Activated naive CD8-positive, alpha-beta T cell (primary cell): ENCODE measurements around the gene CENPK.
"Not testable (repeated sequence)": the region's sequence is repeated elsewhere in the genome, so short reads cannot be mapped to it uniquely, and the experiment has no call there.

Source experiments
- H3K27ac Mint-ChIP-seq: one replicate; pipeline ENCODE4 v1.8.0; 2021; ENCODE audit warnings: mixed read lengths
- H3K27me3 Mint-ChIP-seq: one replicate; pipeline ENCODE4 v1.8.0; 2021; ENCODE audit warnings: mixed read lengths
- H3K36me3 Mint-ChIP-seq: one replicate; pipeline ENCODE4 v1.8.0; 2021; ENCODE audit warnings: mixed read lengths
- H3K4me1 Mint-ChIP-seq: one replicate; pipeline ENCODE4 v1.8.0; 2021; ENCODE audit warnings: low read depth, mixed read lengths
- H3K4me3 Mint-ChIP-seq: one replicate; pipeline ENCODE4 v1.8.0; 2021; ENCODE audit warnings: mild to moderate bottlenecking, mixed read lengths
- H3K9me3 Mint-ChIP-seq: one replicate; pipeline ENCODE4 v1.8.0; 2021; ENCODE audit warnings: low read depth, mixed read lengths

Gene CENPK

DNA sequence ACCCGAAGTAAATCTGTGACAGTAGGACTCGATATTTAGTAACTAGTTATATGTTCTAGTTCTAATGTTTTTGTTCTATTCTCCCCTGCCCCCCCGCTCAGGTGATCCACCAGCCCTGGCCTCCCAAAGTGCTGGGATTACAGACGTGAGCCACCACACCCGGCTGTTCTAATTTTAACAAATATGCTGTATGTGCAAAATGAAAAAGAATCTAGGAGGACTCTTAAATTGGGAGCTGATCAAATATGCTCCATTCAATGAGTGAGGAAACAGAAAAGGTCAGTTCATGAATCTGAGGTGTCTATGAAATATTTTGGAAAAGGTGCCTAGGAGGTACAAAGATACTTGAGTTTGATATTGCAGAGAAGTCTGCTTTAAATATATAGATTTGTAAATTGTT is 16.8 kb downstream of the CENPK start:
- Mint-ChIP-seq H3K4me1 (peaks cover 4% of the 10 kb centered on the region), H3K36me3 (peaks cover 21% of the 10 kb centered on the region), H3K27ac (no peak overlapping the region), H3K9me3 (no peaks in the 10 kb centered on the region), H3K4me3 (no peak overlapping the region), H3K27me3 (no peaks in the 10 kb centered on the region)

DNA sequence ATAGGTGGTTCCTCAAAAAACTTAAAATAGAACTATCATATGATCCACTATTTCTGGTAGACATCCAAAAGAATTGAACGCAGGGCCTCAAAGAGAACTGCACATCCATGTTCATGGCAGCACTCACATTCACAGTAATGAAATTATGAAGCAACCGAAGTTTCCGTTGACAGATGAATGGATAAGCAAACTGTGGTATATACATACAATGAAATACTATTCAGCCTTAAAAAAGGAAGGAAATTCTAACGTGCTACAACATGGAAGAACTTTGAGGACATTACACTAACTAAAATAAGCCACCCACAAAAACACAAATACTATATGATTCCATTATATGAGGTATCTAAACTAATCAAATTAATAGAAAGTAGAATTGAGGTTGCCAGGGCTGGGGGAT is 18.5 kb downstream of the CENPK start:
- Mint-ChIP-seq H3K4me1 (peaks cover 4% of the 10 kb centered on the region), H3K4me3 (no peak overlapping the region), H3K27me3 (no peaks in the 10 kb centered on the region), H3K9me3 (no peaks in the 10 kb centered on the region), H3K36me3 (peaks cover 17% of the 10 kb centered on the region), H3K27ac (no peak overlapping the region)

DNA sequence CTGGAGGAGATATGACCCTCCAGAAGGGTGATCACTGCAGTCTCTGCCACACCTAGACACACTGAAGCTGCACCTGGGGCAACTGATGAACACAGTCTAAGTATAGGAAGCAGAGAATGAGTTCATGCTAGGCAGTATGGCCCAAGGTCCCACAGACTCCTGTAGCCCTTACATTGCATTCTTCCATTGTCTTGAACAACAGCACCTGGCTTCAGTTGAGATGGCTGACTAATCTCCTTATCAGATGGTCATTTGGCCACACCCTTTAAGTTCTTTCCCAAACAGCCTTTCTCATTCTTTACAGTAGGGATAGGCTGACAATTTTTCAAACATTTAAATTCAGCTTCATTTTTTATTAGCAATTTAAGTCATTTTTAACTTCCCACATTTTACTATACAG is 23.1 kb downstream of the CENPK start:
- Mint-ChIP-seq H3K4me3 (no peak overlapping the region), H3K36me3 (peaks cover 20% of the 10 kb centered on the region), H3K27ac (no peak overlapping the region), H3K4me1 (peaks cover 4% of the 10 kb centered on the region), H3K27me3 (no peaks in the 10 kb centered on the region), H3K9me3 (no peaks in the 10 kb centered on the region)

DNA sequence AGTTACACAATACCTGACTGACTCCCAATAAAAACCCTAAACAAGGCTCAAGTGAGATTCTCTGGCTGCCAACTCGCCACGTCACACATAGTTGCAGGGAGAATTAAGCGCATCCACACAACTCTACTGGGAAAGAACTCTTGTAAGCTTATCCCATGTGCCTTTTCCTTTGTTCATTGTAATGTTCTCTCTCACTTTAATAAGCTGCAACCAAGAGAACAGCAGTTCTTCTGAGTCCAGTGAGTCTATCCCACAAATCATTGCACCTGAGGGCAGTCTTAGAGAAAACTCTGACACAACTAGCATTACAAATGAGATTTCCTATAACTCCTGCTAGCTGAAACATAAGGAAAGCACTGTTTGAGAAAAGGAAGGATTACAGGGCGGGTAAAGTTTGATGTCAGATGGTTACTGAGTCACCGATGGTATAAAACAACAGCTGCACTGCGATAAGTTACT is 27.4 kb downstream of the CENPK start:
- no peaks in the 10 kb centered on the region for H3K4me1 Mint-ChIP-seq
- H3K9me3 Mint-ChIP-seq = no peaks in the 10 kb centered on the region
- peaks cover 8% of the 10 kb centered on the region for H3K36me3 Mint-ChIP-seq
- H3K27ac Mint-ChIP-seq = no peak overlapping the region
- no peaks in the 10 kb centered on the region for H3K27me3 Mint-ChIP-seq
- no peak overlapping the region for H3K4me3 Mint-ChIP-seq

DNA sequence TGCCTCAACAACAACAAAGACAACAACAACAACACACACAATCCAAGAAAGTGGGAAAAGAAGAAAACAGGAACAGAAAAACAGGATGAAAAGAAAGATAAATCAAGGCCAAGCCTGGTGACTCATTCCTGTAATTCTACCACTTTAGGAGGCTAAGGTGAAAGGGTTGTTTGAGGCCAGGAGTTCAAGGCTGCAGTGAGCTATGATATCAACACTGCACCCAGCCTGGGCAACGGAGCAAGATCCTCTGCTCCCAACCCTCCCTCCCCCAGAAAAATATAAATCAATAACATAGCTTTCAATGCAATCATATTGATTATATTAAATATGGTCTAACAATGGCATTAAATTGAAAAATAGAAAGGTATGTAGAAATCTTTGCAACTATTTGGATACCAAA is 32.1 kb downstream of the CENPK start:
- H3K27me3 Mint-ChIP-seq = no peaks in the 10 kb centered on the region
- H3K4me3 Mint-ChIP-seq = no peak overlapping the region
- H3K36me3 Mint-ChIP-seq = peaks cover 5% of the 10 kb centered on the region
- H3K27ac Mint-ChIP-seq = no peak overlapping the region
- no peaks in the 10 kb centered on the region for H3K4me1 Mint-ChIP-seq
- H3K9me3 Mint-ChIP-seq = no peaks in the 10 kb centered on the region

DNA sequence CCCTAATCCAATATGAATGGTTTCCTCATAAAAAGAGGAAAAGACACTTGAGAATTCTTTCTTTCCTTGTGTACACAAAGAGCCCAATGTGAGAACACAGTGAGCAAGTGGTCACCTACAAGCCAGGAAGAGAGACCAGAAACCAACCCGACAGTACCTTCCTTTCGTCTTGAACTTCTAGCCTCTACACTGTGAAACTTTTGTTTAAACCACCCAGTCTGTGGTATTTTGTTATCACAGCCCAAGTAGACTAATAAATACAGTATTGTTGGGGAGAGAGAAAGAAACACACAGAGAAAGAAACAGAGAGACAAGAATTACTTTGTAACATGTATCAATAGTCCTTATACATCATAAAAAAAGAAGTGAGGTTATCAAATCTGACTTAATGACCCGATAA is 37.2 kb downstream of the CENPK start:
- Mint-ChIP-seq H3K27me3 (no peaks in the 10 kb centered on the region), H3K36me3 (peaks cover 13% of the 10 kb centered on the region), H3K4me3 (no peak overlapping the region), H3K9me3 (no peaks in the 10 kb centered on the region), H3K4me1 (no peaks in the 10 kb centered on the region), H3K27ac (no peak overlapping the region)

DNA sequence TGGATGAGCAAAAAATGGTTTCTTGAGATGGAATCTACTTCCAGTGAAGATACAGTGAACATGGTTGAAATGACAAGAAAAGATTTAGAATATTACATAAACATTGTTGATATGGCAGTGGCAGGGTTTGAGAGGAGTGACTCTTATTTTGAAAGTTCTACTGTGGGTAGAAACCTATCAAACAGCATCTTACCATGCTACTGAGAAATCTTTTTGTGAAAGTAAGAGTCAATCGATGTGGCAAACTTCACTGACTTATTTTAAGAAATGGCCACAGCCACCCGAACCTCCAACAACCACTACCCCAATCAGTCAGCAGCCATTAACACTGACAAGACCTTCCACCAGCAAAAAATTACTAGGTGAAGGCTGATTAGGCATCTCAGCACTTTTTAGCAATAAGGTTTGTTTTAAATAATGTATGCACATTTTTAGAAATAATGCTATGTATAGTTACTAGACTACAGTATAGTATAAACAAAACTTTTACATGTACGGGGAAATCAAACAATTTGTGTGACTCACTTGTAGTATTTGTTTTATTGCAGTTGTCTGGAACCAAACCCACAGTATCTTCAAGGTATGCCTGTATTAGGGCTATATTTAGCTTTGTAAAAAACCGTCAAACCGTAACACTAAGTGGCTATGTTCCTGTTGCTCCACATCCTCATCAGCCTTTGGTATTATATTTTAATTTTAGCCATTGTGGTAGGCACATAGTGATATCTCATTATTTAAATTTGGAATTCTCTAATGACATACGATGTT is 50.6 kb downstream of the CENPK start:
- Mint-ChIP-seq H3K4me1 (no peaks in the 10 kb centered on the region), H3K9me3 (no peaks in the 10 kb centered on the region), H3K27me3 (no peaks in the 10 kb centered on the region), H3K27ac (no peak overlapping the region), H3K36me3 (peaks cover 8% of the 10 kb centered on the region), H3K4me3 (no peak overlapping the region)

DNA sequence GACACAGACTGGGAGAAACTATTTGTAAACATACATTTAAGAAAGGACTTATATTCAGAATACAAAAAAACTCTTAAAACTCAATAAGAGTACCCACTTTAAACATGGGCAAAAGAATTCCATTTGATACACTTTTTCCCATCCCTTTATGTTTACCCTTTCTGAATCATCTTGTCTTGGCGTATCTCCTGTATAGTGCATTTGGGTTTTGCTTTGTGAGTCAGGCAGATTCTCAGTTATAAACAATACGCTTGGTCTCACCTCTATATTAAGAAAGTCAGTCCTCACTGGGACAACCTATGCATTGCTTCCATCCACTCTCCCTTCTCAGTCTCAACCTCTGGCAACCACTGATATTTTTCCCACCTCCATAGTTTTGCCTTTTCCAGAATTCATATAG is 54.0 kb downstream of the CENPK start:
- Mint-ChIP-seq H3K4me1 (no peaks in the 10 kb centered on the region), H3K36me3 (peaks cover 9% of the 10 kb centered on the region), H3K4me3 (no peak overlapping the region), H3K27me3 (no peaks in the 10 kb centered on the region), H3K9me3 (no peaks in the 10 kb centered on the region), H3K27ac (no peak overlapping the region)

DNA sequence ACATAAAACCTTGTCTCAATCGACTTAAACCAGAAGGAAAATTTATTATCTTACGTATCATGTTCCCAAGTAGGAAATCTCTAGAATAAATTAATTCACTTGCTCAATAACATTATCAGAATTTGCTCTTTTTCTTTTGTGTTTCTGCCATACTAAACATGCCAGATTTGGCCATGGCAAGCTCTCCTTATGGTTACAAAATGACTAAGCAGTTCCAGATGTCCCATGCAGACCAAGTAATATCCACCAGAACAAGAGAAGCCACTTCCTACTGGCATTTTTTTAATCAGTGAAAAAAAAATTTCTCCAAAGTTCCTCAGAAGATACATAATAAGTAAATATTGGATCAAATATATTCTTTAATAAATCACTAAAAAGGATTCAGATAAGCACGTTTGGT is 56.0 kb downstream of the CENPK start:
- Mint-ChIP-seq H3K9me3 (no peaks in the 10 kb centered on the region), H3K4me3 (no peak overlapping the region), H3K27me3 (no peaks in the 10 kb centered on the region), H3K4me1 (no peaks in the 10 kb centered on the region), H3K27ac (no peak overlapping the region), H3K36me3 (peaks cover 6% of the 10 kb centered on the region)

DNA sequence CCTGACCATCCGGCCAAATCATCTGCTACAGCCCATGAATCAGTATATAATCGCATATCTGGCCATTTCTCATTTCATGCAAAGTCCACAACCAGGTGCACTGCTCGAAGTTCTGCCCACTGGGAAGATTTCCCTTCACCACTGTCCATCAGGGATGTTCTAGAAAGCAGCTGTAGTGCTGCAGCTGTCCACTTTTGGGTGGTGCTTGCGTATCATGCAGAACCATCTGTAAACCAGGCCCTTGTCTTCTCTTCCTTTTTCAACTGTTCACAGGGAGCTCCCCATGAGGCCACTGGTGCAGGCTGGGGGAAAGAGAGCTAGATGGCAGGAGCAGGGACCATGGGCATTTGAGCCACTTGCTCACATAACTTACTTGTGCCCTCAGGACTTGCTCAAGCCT is 73.8 kb downstream of the CENPK start:
- H3K4me3 Mint-ChIP-seq = no peak overlapping the region
- peaks cover 5% of the 10 kb centered on the region for H3K36me3 Mint-ChIP-seq
- no peak overlapping the region for H3K27ac Mint-ChIP-seq
- no peaks in the 10 kb centered on the region for H3K4me1 Mint-ChIP-seq
- no peaks in the 10 kb centered on the region for H3K27me3 Mint-ChIP-seq
- H3K9me3 Mint-ChIP-seq = no peaks in the 10 kb centered on the region

DNA sequence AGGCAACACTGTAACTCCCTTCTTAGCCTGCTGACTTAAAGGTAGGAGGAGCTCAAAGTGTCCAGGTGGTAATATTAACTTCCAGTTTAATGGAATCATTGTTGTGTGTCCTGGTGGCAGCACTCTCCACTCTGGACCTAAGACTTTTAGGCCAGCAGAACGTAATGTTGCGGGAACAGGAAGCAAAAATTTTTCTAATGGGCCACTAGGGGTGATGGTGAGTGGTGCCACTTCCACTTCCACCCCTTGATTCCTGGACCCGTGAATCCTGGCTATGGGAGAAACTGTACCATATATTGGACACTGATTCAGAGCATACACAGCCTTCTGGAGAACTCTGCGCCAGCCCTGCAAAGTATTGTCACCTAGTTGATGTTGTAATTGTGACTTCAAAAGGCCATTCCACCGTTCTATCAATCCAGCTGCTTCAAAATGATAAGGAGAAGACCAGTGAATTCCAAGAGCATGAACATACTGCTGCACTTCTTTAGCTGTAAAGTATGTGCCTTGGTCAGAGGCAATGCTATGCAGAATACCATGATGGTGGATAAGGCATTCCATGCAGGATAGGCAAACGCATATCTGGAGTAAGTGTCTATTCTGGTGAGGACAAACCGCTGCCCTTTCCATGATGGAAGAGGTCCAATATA is 74.8 kb downstream of the CENPK start:
- not testable (repeated sequence) for H3K27me3 Mint-ChIP-seq, H3K9me3 Mint-ChIP-seq, H3K4me3 Mint-ChIP-seq, H3K36me3 Mint-ChIP-seq, H3K27ac Mint-ChIP-seq, H3K4me1 Mint-ChIP-seq

DNA sequence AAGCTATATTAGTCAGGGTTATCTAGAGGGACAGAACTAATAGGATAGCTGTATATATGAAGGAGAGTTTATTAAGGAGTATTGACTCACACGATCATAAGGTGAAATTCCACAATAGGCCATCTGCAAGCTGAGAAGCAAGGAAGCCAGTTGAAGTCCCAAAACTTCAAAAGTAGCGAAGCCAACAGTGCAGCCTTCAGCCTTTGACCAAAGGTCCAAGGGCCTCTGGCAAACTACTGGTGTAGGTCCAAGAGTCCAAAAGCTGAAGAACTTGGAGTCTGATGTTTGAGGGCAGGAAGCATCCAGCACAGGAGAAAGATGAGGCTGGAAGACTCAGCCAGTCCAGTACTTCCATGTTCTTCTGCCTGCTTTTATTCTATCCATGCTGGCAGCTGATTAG is 76.2 kb downstream of the CENPK start:
- H3K4me1 Mint-ChIP-seq = peaks cover 10% of the 10 kb centered on the region
- not testable (repeated sequence) for H3K36me3 Mint-ChIP-seq, H3K4me3 Mint-ChIP-seq, H3K27me3 Mint-ChIP-seq, H3K9me3 Mint-ChIP-seq, H3K27ac Mint-ChIP-seq

DNA sequence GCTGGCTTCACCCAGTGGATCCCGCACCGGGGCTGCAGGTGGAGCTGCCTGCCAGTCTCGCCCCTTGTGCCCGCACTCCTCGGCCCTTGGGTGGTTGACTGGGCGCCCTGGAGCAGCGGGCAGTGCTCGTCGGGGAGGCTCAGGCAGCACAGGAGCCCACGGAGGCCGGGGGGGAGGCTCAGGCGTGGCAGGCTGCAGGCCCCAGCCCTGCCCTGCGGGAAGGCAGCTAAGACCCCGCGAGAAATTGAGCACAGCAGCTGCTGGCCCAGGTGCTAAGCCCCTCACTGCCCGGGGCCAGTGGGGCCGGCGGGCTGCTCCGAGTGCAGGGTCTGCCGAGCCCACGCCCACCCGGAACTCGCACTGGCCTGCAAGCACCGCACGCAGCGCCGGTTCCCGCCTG is 77.6 kb downstream of the CENPK start:
- peaks cover 10% of the 10 kb centered on the region for H3K4me1 Mint-ChIP-seq
- no peaks in the 10 kb centered on the region for H3K9me3 Mint-ChIP-seq
- no peak overlapping the region for H3K4me3 Mint-ChIP-seq
- H3K27ac Mint-ChIP-seq = no peak overlapping the region
- H3K36me3 Mint-ChIP-seq = peaks cover 5% of the 10 kb centered on the region
- H3K27me3 Mint-ChIP-seq = no peaks in the 10 kb centered on the region

DNA sequence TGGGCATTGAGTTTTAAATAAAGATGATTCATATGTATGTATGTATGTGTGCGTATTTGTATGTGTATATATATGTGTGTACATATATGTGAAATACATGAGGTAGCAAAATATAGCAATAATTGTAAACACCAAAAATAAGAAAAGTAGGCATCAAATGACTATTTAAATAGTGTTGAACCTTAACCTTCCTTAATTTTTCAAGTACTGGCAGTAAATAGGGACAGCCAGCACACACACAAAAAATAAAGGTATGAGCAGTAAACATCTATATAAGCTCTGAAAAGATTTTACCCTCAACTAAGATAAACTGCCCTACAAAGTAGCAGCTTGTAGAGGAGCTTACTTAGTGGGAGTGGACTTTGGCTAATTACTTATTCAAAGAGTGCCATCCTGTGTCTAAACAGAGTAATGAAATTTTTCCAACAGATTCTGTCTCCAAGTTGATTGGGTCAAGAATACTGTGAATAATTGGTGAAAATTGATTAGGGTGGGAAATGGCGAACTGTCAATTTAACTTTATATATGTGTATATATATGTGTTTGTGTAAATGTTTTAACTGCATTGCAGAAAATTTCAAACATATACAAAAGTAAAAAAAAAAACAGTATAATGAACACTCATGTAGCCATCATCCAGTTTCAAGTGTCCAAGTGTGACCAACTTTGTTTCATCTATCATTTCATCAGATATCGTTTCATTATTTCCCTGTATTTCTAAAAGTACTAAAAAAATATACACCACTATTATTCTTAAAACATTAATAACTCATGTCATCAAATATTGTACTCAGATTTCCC is 79.2 kb downstream of the CENPK start:
- Mint-ChIP-seq H3K9me3 (no peaks in the 10 kb centered on the region), H3K27me3 (no peaks in the 10 kb centered on the region), H3K27ac (peak overlapping the region; percentile 91), H3K4me3 (no peak overlapping the region), H3K36me3 (no peaks in the 10 kb centered on the region), H3K4me1 (peaks cover 10% of the 10 kb centered on the region)

DNA sequence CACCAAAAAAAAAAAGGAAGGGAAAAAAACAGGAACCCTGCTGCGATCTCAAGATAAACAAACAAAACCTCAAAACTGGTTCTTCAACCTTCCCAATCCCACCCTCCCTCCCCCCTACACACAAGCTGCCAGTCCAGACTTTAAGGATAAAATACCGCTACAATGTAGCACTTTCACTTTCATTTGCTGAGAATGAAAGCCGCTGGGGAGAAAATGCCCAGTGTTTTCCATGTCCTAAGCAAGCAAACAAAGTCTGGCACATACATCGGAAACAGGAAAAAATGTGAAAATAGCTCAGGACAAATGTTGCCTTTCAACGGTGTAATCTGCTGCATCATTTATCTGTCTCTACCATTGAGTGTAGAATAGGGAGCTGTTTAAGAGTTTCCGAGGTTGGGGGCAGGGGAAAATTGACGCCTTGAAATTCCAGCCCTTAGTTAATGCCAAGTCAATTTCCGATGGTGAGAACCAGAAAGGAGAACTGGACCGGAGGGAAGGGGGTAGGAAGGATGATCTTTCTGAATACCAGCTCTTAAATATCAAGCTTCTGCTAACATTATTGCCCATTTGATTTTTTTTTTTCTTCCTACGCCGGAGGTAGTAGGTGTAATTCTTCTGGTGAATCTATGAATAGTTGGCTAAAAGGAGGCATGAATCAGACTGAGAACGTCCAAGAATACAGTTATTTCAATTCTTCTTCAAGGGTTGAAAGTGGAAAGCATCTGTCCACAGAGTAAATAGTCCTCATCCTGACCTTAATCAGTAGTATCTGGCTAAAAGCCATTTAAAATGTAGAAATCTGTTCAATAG is 80.0 kb downstream of the CENPK start:
- no peak overlapping the region for H3K4me3 Mint-ChIP-seq
- H3K27ac Mint-ChIP-seq = peak overlapping the region; percentile 91
- H3K9me3 Mint-ChIP-seq = no peaks in the 10 kb centered on the region
- no peaks in the 10 kb centered on the region for H3K27me3 Mint-ChIP-seq
- H3K4me1 Mint-ChIP-seq = peaks cover 10% of the 10 kb centered on the region
- H3K36me3 Mint-ChIP-seq = no peaks in the 10 kb centered on the region
